Kidney (tissue), 14 donors: ENCODE data around the gene MCTP2. TPM values are rescaled to one million over a fixed set of nuclear protein-coding genes. Genes with fewer than 3 reads are reported as not detected.
A peak's percentile ranks its signal among the peaks of the same experiment; 100 is the strongest.

Experiments
- DNase-seq, 5 donors: peaks; one replicate each; pipeline ENCODE4 v3.0.0-alpha.2; 2013 to 2020
- FAIRE-seq: peaks from 2 replicates; lab custom pipeline; 2012; peaks lifted over from hg19 to GRCh38; lab: Jason Lieb, UNC
- H3K27ac ChIP-seq, 2 donors: one replicate each; pipeline ENCODE4 v1.7.0; 2013; ENCODE audit warnings: low read depth in 2 of 2, low read length in 2 of 2, inconsistent platforms in 1 of 2
- H3K27me3 ChIP-seq: one replicate; pipeline ENCODE4 v1.7.1; 2013; ENCODE audit warnings: low read length, inconsistent platforms; ENCODE audit not compliant: control insufficient read depth, insufficient read depth
- H3K36me3 ChIP-seq, 3 donors: one replicate each; pipeline versions ENCODE4 v1.7.0 to v1.7.1; 2013; ENCODE audit warnings: low read length in 3 of 3, control low read depth in 1 of 3, inconsistent platforms in 1 of 3; ENCODE audit not compliant: insufficient read depth in 3 of 3, control insufficient read depth in 2 of 3
- H3K4me1 ChIP-seq, 3 donors: one replicate each; pipeline versions ENCODE4 v1.7.0 to v1.7.1; 2013; ENCODE audit warnings: low read length in 3 of 3, inconsistent platforms in 1 of 3, low read depth in 1 of 3; ENCODE audit not compliant: control insufficient read depth in 2 of 3, insufficient read depth in 2 of 3
- H3K4me3 ChIP-seq, 3 donors: one replicate each; pipeline versions ENCODE4 v1.7.0 to v1.8.1; 2013; ENCODE audit warnings: low read length in 3 of 3, control low read depth in 1 of 3, inconsistent platforms in 1 of 3
- H3K9ac ChIP-seq, 3 donors: one replicate each; pipeline versions ENCODE4 v1.7.0 to v1.7.1; 2013; ENCODE audit warnings: low read length in 3 of 3, control low read depth in 1 of 3, inconsistent platforms in 1 of 3
- H3K9me3 ChIP-seq, 3 donors: one replicate each; pipeline versions ENCODE4 v1.7.0 to v1.7.1; 2013; ENCODE audit warnings: low read length in 3 of 3, control low read depth in 1 of 3, inconsistent platforms in 1 of 3; ENCODE audit not compliant: control insufficient read depth in 2 of 3, insufficient read depth in 1 of 3
- intact Hi-C: fragments of 100-400 bp; cut with DNase I; formaldehyde crosslinking; loops from one replicate; pipeline ENCODE4 v1.11.1; 2022
- polyA plus RNA-seq: library from polyadenylated mRNA; stranded (reverse); fragments of 350-450 nt; fragmentation: Illumina TruSeq; extraction: RNeasy Lipid Tissue Mini Kit (QIAGEN cat#74804); gene quantifications from one replicate; pipeline ENCODE4 v1.2.3, GENCODE V29; 2014; ENCODE audit warnings: low read depth, low replicate concordance; ENCODE audit not compliant: insufficient read depth
- total RNA-seq: library from RNA; stranded (reverse); fragmentation: NEBNext Ultra II Directional; extraction: Animal tissue kit (Norgen Biotek cat#: 25700); gene quantifications from one replicate; pipeline ENCODE4 v1.2.1, GENCODE V29; 2021
- TF ChIP-seq, protein P1 (sequence below): IDR thresholded peaks from 3 replicates; pipeline ENCODE4 v1.5.1; 2012; ENCODE audit warnings: mild to moderate bottlenecking, moderate library complexity, borderline replicate concordance; ENCODE audit not compliant: insufficient read depth; ENCODE audit errors: extremely low read depth
- donor health status: control.
- donor health status: control.
- donor health status: control.
- donor health status: control.
- donor health status: control.
- donor health status: DM: yes; HTN: yes; CAD: no.
- donor health status: Normal renal cell carcinoma (clear cell type).

The MCTP2 gene
- total and polyA plus RNA-seq, 2 donors from 2014 or later = 1.2 to 21.1 TPM

DNA sequence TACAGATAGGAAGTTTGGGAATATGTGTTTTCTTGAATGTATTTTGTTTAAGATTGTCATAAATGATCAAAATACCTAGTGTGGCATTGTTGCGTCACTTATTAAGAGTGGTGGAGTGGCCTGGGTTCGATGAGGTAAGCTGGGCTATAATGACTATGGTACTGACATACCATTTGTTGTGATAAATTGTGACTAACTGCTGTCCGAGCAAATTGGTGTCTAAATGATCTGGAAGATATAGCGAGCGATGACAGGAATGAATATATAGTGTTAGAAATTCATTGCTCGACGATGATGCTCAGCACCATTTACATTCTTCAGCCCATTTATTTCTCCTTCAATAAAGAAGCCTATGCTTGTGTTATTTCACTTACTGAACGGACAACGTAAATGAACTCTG is 123.3 kb downstream of the MCTP2 start:
- Histone ChIP-seq H3K9me3 (no peaks in the 10 kb centered on the region), H3K27me3 (no peaks in the 10 kb centered on the region), H3K27ac (no peak overlapping the region), H3K9ac (no peak overlapping the region), H3K4me1 (peaks cover 0 to 2% (median 0%) of the 10 kb centered on the region in 3 donors), H3K4me3 (no peak overlapping the region), H3K36me3 (no peaks in the 10 kb centered on the region)
- intact Hi-C loops = no loop called here
- FAIRE-seq = no peak
- no peak for DNase-seq
- TF ChIP-seq, protein P1, sequence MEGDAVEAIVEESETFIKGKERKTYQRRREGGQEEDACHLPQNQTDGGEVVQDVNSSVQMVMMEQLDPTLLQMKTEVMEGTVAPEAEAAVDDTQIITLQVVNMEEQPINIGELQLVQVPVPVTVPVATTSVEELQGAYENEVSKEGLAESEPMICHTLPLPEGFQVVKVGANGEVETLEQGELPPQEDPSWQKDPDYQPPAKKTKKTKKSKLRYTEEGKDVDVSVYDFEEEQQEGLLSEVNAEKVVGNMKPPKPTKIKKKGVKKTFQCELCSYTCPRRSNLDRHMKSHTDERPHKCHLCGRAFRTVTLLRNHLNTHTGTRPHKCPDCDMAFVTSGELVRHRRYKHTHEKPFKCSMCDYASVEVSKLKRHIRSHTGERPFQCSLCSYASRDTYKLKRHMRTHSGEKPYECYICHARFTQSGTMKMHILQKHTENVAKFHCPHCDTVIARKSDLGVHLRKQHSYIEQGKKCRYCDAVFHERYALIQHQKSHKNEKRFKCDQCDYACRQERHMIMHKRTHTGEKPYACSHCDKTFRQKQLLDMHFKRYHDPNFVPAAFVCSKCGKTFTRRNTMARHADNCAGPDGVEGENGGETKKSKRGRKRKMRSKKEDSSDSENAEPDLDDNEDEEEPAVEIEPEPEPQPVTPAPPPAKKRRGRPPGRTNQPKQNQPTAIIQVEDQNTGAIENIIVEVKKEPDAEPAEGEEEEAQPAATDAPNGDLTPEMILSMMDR = no peak

DNA sequence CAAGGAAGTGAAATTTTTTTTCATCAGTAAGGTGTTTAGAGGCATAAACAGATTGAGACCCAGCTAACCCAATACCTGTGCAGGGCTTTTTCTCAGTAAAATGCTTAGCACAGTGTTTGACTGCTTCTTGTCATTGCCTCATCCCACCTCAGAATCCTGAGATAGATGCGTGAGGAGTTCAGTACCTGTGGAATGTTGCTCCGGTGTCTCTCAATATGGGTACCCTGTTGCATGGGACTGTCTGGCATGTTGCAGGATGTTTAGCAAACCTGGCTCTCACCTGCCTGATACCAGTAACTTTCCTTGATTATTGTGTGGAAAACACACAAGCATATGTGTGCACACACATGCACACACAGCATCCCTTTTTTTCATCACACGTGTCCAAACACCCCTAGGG is 128.4 kb downstream of the MCTP2 start:
- FAIRE-seq = no peak
- intact Hi-C loops = loop anchor here (10.0 kb wide), 1 partner anchor 895 kb away; no protein-coding TSS in a partner anchor

GRCh38 chr15:94360251-94360685 is 128.9 kb downstream of the MCTP2 start:
- Histone ChIP-seq H3K4me1 (peaks cover 0 to 3% (median 0%) of the 10 kb centered on the region in 3 donors), H3K9me3 (no peaks in the 10 kb centered on the region), H3K9ac (no peak overlapping the region), H3K27ac (no peak overlapping the region), H3K36me3 (peaks cover 0 to 3% (median 0%) of the 10 kb centered on the region in 3 donors), H3K4me3 (no peak overlapping the region), H3K27me3 (no peaks in the 10 kb centered on the region)
- no peak for FAIRE-seq
- peak in 1 of 5 donors; percentile 30 for DNase-seq
- TF ChIP-seq, protein P1 = no peak
- intact Hi-C loops = loop anchor here (10.0 kb wide), 1 partner anchor 895 kb away; no protein-coding TSS in a partner anchor

More for the DNA sequence above, 128.4 kb downstream of the MCTP2 start:
- no peak overlapping the region for H3K9ac ChIP-seq
- peaks cover 0 to 3% (median 0%) of the 10 kb centered on the region in 3 donors for H3K36me3 ChIP-seq
- no peak for DNase-seq
- no peaks in the 10 kb centered on the region for H3K27me3 ChIP-seq
- no peaks in the 10 kb centered on the region for H3K9me3 ChIP-seq
- H3K4me1 ChIP-seq = peaks cover 0 to 3% (median 0%) of the 10 kb centered on the region in 3 donors
- no peak overlapping the region for H3K4me3 ChIP-seq
- TF ChIP-seq, protein P1 = no peak
- no peak overlapping the region for H3K27ac ChIP-seq
